NCI-H128 (cell line): Measurements from ENCODE around the gene ASXL1.
"Not testable (repeated sequence)": the region's sequence is repeated elsewhere in the genome, so short reads cannot be mapped to it uniquely, and the experiment has no call there.

Experiments used
- DNase-seq: peaks from one replicate; lab custom pipeline; 2025; ENCODE audit not compliant: unreplicated experiment; lab: John Stamatoyannopoulos, UW

Gene ASXL1

GRCh38 chr20:32336918-32337347, 21.2 kb upstream of the ASXL1 start:
- no peak for DNase-seq

GRCh38 chr20:32337937-32338661, 20.0 kb upstream of the ASXL1 start:
- DNase-seq: no peak

- no peak for DNase-seq
These were observed 19.5 kb upstream of the ASXL1 start for GRCh38 chr20:32338665-32339064.

GRCh38 chr20:32339116-32339515, 19.0 kb upstream of the ASXL1 start:
- DNase-seq: no peak

GRCh38 chr20:32341053-32341452, 17.1 kb upstream of the ASXL1 start:
- not testable (repeated sequence) for DNase-seq

GRCh38 chr20:32343439-32343838, 14.7 kb upstream of the ASXL1 start:
- no peak for DNase-seq

- DNase-seq: no peak
These were observed 13.2 kb upstream of the ASXL1 start for GRCh38 chr20:32344835-32345506.

- no peak for DNase-seq
These were observed 9.9 kb upstream of the ASXL1 start for GRCh38 chr20:32348207-32348606.

- DNase-seq: no peak
These were observed 7.7 kb upstream of the ASXL1 start for GRCh38 chr20:32350421-32350820.

- DNase-seq: no peak
These were observed 5.9 kb upstream of the ASXL1 start for GRCh38 chr20:32352121-32352720.

- DNase-seq: no peak
These were observed 4.2 kb upstream of the ASXL1 start for GRCh38 chr20:32353848-32354496.

- no peak for DNase-seq
These were observed 3.3 kb upstream of the ASXL1 start for GRCh38 chr20:32354592-32355416.

- DNase-seq: no peak
These were observed 2.7 kb upstream of the ASXL1 start for GRCh38 chr20:32355417-32355841.

GRCh38 chr20:32355907-32356621, 2.1 kb upstream of the ASXL1 start:
- not testable (repeated sequence) for DNase-seq

- DNase-seq: no peak
These were observed 1.3 kb upstream of the ASXL1 start for GRCh38 chr20:32356622-32357374.

GRCh38 chr20:32357375-32357868, 709 bp upstream of the ASXL1 start:
- no peak for DNase-seq

GRCh38 chr20:32358632-32358882, 426 bp downstream of the ASXL1 start:
- DNase-seq: no peak

- no peak for DNase-seq
These were observed 927 bp downstream of the ASXL1 start for GRCh38 chr20:32358883-32359632.
